ENCODE data around the gene SKAP1.

The SKAP1 gene

DNA sequence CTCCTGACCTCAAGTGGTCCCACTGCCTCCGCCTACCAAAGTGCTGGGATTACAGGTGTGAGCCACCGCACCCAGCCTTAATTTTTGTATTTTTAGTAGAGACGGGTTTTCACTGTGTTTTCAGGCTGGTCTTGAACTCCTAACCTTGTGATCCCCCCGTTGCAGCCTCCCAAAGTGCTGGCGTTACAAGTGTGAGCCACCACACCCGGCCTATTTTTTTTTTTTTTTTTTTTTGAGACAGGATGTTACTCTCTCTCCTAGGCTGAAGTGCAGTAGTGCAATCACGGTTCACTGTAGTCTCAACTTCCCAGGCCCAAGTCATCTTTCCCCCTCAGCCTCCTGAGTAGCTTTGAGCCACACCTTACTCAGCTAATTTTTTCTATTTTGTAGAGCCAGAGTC lies 325.6 kb downstream of the SKAP1 start:
- no peak overlapping the region for H3K4me3 ChIP-seq (replicated peaks; ENCODE audit: low read depth, low read length)
- DNase-seq (ENCODE audit: low read depth): no peak
- TF ChIP-seq, protein P1, sequence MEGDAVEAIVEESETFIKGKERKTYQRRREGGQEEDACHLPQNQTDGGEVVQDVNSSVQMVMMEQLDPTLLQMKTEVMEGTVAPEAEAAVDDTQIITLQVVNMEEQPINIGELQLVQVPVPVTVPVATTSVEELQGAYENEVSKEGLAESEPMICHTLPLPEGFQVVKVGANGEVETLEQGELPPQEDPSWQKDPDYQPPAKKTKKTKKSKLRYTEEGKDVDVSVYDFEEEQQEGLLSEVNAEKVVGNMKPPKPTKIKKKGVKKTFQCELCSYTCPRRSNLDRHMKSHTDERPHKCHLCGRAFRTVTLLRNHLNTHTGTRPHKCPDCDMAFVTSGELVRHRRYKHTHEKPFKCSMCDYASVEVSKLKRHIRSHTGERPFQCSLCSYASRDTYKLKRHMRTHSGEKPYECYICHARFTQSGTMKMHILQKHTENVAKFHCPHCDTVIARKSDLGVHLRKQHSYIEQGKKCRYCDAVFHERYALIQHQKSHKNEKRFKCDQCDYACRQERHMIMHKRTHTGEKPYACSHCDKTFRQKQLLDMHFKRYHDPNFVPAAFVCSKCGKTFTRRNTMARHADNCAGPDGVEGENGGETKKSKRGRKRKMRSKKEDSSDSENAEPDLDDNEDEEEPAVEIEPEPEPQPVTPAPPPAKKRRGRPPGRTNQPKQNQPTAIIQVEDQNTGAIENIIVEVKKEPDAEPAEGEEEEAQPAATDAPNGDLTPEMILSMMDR (IDR thresholded peaks at IDR 0.05; ENCODE audit: low read length, missing control alignments): no peak

DNA sequence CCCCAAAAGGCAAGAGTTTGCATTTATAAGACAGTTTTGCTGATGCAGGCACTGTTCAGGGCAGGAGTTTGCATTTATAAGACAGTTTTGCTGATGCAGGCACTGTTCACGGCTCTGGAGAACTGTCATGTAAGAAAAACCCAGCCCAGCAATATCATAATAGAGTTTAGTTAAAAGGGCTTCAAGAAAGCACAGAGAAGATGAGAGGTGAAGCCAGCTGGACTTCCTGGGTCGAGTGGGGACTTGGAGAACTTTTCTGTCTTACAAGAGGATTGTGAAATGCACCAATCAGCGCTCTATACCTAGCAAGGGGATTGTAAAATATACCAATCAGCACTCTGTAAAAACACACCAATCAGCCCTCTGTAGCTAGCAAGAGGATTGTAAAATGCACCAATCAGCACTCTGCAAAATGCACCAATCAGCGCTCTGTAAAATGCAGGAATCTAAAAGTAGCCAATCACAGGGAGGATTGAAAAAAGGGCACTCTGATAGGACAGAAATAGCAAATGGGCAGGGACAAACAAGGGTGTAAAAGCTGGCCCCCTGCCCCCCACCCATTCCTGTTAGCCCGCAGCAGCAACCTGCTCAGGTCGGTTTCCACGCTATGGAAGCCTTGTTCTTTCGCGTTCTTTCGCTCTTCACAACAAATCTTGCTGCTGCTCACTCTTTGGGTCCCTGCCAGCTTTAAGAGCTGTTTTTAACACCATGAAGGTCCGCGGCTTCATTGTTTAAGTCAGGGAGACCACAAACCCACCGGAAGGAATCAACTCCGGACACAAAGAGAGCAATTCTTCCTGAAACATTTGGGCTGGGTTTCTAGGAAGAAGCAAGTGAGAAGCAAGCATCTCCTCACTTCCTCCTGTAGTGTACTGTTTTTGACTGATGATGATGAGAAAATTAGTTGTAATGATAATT lies 327.0 kb downstream of the SKAP1 start:
- TF ChIP-seq, protein P1 (IDR thresholded peaks at IDR 0.05; ENCODE audit: low read length, missing control alignments): no peak
- no peak for DNase-seq (ENCODE audit: low read depth)
- no peak overlapping the region for H3K4me3 ChIP-seq (replicated peaks; ENCODE audit: low read depth, low read length)

DNA sequence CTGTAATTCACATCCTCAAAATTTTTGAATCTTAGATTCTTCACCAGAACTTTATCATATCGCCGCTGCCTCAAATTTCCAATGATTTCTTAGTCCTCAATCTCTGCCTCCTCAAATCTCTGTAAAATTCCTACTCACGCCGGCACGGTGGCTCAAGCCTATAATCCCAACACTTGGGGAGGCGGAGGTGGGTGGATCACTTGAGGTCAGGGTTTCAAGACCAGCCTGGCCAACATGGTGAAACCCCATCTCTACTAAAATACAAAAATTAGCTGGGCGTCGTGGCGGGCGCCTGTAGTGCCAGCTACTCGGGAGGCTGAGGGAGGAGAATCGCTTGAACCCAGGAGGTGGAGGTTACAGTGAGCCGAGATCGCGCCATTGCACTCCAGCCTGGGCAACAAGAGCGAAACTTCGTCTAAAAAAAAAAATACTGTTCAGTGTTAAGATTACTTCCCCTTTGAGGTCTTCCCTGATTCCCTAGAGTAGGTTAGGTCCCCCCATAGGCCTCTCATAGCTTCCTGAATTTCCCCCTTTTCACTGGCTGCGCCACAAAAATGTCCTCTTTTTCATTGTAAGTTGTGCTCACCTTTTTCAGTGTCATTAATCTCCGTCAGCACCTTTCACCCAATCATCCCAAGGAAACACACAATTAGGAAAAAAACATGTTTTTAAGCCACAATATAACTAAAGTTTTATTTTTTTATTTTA lies 327.8 kb downstream of the SKAP1 start:
- no peak overlapping the region for H3K4me3 ChIP-seq (replicated peaks; ENCODE audit: low read depth, low read length)
- DNase-seq (ENCODE audit: low read depth): no peak
- TF ChIP-seq, protein P1 (IDR thresholded peaks at IDR 0.05; ENCODE audit: low read length, missing control alignments): no peak

DNA sequence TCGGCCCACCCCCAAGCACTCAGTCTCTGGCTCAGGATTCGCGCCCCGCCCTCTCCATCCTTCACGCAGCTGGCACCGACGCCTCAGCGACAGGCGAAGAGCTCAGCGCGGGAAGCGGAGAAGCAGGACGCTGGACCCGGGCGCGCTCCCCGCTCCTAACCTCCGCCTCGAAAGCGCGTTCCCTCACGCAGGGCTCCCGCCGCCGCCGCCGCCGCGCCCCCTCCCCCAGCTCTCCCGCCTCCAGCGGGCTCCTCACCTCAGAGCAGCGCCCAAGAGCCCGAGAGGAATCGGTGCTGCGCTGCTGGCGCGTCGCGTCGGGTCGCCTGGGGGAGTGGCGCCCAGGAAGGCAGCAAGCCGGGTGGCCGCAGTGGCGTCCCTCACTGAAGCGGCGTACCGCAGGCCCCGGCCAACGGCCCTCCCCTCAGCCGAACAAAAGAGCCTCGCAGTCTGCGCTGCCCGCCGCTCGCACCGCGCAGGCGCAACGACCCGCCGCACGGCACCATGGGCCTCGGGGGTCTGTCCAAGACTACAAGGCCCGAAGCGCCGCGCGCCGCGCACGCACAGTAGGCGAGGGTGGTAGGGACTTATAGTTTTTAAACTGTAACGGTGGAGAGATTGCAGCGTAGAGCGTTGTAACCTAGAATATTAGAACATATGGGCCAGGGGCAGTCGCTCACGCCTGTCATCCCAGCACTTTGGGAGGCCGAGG lies 328.8 kb downstream of the SKAP1 start, which contains the start of gene CBX1:
TSS of gene CBX1 (minus strand) at position 467 of the 709 bp plus-strand sequence. CDS start 24,474 bp downstream, outside the sequence.
- DNase-seq (ENCODE audit: low read depth): peak; percentile 96
- TF ChIP-seq, protein P1 (IDR thresholded peaks at IDR 0.05; ENCODE audit: low read length, missing control alignments): no peak
- H3K4me3 ChIP-seq (replicated peaks; ENCODE audit: low read depth, low read length): peak within 1 kb of the TSS; percentile 75

DNA sequence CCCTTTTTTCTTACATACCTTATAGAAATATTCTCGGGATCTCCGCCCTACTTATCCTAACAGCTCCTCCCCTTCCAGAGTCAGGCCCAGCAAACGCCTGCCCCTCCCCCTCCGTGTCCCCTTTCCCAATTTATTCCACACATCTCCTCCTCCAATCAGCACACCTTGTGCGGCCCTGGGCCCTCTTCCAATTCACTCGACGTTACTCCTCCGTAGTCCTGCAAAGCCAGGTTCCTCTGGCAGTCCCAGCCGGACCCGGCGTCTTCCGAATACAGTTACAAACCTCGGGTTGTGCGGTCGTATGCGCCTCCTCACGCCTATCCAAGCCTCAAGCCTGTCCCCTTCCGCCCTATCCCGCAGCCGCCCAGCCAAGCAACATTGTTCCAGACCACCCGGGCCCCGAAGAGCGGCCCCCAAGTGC lies 329.4 kb downstream of the SKAP1 start:
- TF ChIP-seq, protein P1 (IDR thresholded peaks at IDR 0.05; ENCODE audit: low read length, missing control alignments): no peak
- DNase-seq (ENCODE audit: low read depth): peak; percentile 62
- peak overlapping the region; percentile 75 for H3K4me3 ChIP-seq (replicated peaks; ENCODE audit: low read depth, low read length)

DNA sequence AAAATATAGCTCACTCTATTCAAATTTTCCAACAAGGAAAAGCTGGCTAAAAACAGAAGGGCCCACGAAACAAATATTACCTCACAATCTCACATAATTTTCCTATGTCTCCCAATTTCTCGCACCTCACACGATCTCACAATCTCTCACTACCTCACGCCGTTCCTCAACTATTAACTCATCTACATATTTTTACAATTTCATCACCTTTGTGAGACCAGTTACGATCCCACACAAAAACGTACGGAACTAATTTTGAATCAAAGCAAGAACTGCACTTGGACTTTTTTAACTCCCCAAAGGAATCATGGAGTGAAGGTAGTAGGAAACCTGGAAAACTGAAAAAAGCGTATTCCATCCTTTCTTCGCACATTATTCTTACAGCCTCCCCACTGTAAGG lies 329.9 kb downstream of the SKAP1 start:
- H3K4me3 ChIP-seq (replicated peaks; ENCODE audit: low read depth, low read length): peak overlapping the region; percentile 75
- DNase-seq (ENCODE audit: low read depth): peak; percentile 41
- TF ChIP-seq, protein P1 (IDR thresholded peaks at IDR 0.05; ENCODE audit: low read length, missing control alignments): no peak

Measured in fibroblast of pulmonary artery (primary cell).